Measurements from ENCODE around the gene CHST9. TPM values are rescaled to one million over a fixed set of nuclear protein-coding genes. Genes with fewer than 3 reads are reported as not detected.

Gene CHST9
- total and polyA plus RNA-seq, 12 donors: 0.22 to 11.8 (median 4.0) TPM

DNA sequence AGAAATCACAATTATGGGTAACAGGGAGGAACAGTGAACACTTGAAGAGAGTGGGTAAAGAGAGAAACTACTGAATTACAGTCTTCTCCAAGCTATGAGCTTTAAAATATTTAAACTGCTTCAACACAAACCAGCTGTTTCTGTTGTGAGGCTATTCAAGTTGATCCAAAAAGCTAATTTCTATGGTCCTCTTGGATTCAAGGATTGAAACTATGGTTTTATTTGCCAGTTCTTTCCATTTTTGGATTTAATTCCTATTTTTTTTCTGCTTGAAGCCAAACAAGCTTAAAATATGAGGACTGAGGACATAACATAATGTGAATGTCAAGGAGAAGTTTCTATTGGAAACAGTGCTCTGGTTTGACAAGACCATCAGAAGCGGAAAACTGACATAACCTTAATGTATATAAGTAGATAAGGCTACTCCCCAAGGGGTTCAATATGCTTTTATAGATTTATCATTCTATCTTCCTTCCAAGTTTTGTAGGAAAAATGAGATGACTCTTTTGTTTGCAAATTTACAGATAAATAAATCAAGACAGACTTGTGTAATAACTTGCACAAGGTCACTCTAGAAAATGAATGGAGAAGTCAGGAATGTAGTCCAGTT, 258.9 kb downstream of the CHST9 start:
- Histone ChIP-seq H3K36me3 (no peaks in the 10 kb centered on the region), H3K4me3 (no peak overlapping the region), H3K4me1 (no peaks in the 10 kb centered on the region), H3K27ac (no peak overlapping the region), H3K9me3 (peaks cover 0 to 18% (median 0%) of the 10 kb centered on the region in 11 donors), H3K27me3 (no peaks in the 10 kb centered on the region)
- ATAC-seq (no peak), DNase-seq (no peak)
- whole genome bisulfite sequencing, 2 donors: 0 to 77% methylated on average over 1 of the region's 1 CpG
- TF ChIP-seq, protein P1, sequence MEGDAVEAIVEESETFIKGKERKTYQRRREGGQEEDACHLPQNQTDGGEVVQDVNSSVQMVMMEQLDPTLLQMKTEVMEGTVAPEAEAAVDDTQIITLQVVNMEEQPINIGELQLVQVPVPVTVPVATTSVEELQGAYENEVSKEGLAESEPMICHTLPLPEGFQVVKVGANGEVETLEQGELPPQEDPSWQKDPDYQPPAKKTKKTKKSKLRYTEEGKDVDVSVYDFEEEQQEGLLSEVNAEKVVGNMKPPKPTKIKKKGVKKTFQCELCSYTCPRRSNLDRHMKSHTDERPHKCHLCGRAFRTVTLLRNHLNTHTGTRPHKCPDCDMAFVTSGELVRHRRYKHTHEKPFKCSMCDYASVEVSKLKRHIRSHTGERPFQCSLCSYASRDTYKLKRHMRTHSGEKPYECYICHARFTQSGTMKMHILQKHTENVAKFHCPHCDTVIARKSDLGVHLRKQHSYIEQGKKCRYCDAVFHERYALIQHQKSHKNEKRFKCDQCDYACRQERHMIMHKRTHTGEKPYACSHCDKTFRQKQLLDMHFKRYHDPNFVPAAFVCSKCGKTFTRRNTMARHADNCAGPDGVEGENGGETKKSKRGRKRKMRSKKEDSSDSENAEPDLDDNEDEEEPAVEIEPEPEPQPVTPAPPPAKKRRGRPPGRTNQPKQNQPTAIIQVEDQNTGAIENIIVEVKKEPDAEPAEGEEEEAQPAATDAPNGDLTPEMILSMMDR (IDR thresholded peaks at IDR 0.05): no peak
- intact Hi-C loops (cut with DNase I): no loop called here

DNA sequence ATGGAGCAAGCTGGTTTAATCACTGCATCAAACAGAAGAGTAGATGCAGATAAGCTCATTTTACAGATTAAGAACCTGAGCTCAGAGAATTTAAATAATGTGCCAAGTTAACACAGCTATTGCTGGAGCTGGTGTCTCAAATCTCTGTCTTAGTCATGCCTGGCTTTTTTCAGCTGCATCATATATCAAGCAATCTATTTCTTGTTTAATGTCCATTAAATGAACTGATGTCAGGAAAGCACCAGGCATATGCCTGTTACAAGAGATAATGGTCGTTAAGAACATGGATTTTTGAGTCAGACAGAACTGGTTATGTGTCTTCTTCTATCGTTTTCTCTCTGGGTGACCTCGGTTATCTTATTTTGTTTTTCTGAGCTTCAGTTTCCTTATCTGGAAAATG, 259.8 kb downstream of the CHST9 start:
- Histone ChIP-seq H3K27ac (no peak overlapping the region), H3K36me3 (no peaks in the 10 kb centered on the region), H3K9me3 (peaks cover 0 to 18% (median 0%) of the 10 kb centered on the region in 11 donors), H3K4me1 (peaks cover 0 to 2% (median 0%) of the 10 kb centered on the region in 9 donors), H3K27me3 (no peaks in the 10 kb centered on the region), H3K4me3 (no peak overlapping the region)
- intact Hi-C loops (cut with DNase I): no loop called here
- TF ChIP-seq, protein P1 (IDR thresholded peaks at IDR 0.05): no peak
- 53 to 54% methylated on average over 3 of the region's 3 CpGs for WGBS, 2 donors
- DNase-seq (no peak), ATAC-seq (no peak)

DNA sequence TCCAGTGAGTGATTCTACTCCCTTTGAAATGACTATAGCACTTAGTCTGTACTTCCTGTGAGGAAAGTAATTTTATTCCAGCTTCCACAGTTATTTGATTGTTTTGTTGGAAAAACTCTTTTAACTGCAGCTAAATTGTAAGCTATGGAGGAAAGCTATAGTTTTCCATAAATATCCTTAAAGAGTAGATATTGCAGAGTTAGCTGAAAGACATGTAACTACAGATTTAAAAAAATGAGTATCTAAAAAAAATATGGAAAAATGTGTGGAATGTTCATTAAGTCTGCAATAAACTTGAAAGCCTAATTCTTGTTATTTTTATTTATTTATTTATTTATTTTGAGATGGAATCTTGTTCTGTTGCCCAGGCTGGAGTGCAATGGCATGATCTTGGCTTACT, 262.8 kb downstream of the CHST9 start:
- intact Hi-C loops (cut with DNase I): no loop called here
- Histone ChIP-seq H3K36me3 (no peaks in the 10 kb centered on the region), H3K4me3 (no peak overlapping the region), H3K27me3 (no peaks in the 10 kb centered on the region), H3K9me3 (peaks cover 0 to 18% (median 0%) of the 10 kb centered on the region in 11 donors), H3K27ac (no peak overlapping the region), H3K4me1 (peaks cover 0 to 19% (median 7%) of the 10 kb centered on the region in 9 donors)
- no peak for DNase-seq
- TF ChIP-seq, protein P1 (IDR thresholded peaks at IDR 0.05): no peak
- ATAC-seq: no peak

DNA sequence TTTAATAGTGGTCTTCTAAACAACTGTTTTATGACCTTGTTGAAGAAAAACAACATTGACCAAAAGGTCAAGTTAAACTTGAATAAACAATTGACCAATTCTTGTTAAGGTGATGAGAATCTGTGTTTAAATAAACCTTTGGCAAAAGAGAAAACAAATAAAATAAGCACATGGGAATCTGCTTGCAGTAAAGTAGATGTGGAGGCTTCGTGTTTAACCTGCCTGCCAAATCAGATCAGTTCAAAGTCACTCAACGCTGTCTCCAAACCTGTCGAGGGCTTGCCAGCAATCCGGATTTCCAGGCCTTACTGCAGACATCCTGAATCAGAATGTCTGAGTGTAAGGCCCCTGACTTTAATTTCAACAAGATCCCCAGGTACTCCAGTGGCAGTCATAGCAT, 264.5 kb downstream of the CHST9 start:
- Histone ChIP-seq H3K4me1 (peaks cover 0 to 19% (median 7%) of the 10 kb centered on the region in 9 donors), H3K9me3 (peaks cover 0 to 18% (median 0%) of the 10 kb centered on the region in 11 donors), H3K4me3 (no peak overlapping the region), H3K27me3 (no peaks in the 10 kb centered on the region), H3K36me3 (no peaks in the 10 kb centered on the region), H3K27ac (no peak overlapping the region)
- intact Hi-C loops (cut with DNase I): no loop called here
- ATAC-seq: no peak
- TF ChIP-seq, protein P1 (IDR thresholded peaks at IDR 0.05): no peak
- no peak for DNase-seq
- 41 to 50% methylated on average over 4 of the region's 4 CpGs for WGBS, 2 donors
